T1000 (cell line): ENCODE data around the gene C3orf18.
A peak's percentile ranks its signal among the peaks of the same experiment; 100 is the strongest.

Experiments
- DNase-seq: peaks from one replicate; lab custom pipeline; 2025; ENCODE audit warnings: mixed read lengths; lab: John Stamatoyannopoulos, UW

Gene C3orf18

GRCh38 chr3:50567386-50568167, at the start of gene C3orf18:
TSS of gene C3orf18 (minus strand) at chr3:50567747. CDS start at chr3:50565699, 2,048 bp downstream.
- peak; percentile 87 for DNase-seq

DNA sequence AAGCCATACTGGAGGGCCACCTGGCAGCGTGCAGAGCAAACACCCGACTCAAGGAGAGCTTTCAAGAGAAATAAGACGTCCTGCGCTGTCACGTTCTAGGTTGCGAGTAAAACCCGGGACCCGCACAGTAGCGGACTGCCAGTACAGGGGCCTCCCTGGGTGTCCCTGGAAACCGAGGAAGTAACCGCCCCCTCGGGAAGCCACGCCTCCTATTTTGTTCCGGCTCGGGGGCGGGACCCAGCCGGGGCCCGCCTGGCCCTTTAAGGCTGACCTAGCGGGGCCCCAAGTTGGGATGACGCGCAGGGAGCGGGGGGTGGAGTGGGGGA, 49.2 kb upstream of the C3orf18 start:
- DNase-seq = peak; percentile 80

- DNase-seq = peak; percentile 80
Measured at GRCh38 chr3:50616003-50616769, 48.6 kb upstream of the C3orf18 start.

GRCh38 chr3:50615190-50615589, 47.6 kb upstream of the C3orf18 start:
- no peak for DNase-seq

DNA sequence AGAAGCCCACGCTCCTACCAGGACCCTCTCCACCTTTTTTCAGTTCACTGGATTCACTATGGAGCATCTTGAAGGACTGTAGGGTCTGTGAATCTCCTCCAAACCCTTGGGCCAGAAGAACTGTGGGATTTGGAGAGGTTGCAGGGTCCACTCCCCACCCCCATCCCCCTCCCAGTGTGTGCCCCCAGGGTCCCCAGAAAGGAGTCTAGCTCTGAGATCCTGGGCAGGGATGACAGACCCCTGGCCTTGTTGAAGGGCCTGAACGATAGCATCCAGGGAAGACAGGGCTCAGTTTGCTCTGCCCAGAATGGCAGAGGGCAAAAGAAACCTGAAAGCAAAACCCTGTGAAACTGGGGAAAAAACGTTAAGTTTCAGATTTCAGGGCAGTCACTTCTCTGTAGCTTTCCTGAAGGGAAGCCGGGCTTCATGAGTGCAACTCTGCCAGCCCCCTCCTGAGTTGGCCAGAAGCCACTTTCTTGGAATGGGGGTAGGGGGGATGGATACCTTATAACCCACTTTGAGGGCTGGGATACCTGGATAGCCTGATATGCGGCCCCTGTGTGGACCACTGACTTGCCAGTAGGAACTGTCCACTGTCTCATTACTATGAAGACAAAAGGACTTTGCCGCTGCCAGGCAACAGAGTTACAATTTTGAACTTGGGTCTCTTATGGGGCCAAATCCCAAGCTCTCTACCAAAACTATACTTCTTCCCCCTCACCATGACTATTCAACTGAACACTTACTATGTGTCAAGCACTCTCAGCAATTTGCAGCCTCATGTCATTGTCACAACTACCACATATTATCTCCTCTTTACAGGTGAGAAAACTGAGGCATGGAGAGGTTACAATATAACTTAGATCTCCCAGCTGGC, 45.7 kb upstream of the C3orf18 start:
- no peak for DNase-seq

- DNase-seq = no peak
Measured at GRCh38 chr3:50612234-50612882, 44.8 kb upstream of the C3orf18 start.

GRCh38 chr3:50611464-50612233, 44.1 kb upstream of the C3orf18 start, which contains the start of gene CISH:
TSS of gene CISH (minus strand) at chr3:50611774. CDS start at chr3:50611650, 124 bp downstream.
- peak; percentile 95 for DNase-seq

GRCh38 chr3:50610992-50611463, 43.5 kb upstream of the C3orf18 start:
- no peak for DNase-seq

GRCh38 chr3:50610181-50610971, 42.8 kb upstream of the C3orf18 start:
- no peak for DNase-seq

- no peak for DNase-seq
Measured at GRCh38 chr3:50609763-50610085, 42.2 kb upstream of the C3orf18 start.

GRCh38 chr3:50609071-50609762, 41.7 kb upstream of the C3orf18 start:
- no peak for DNase-seq

GRCh38 chr3:50608278-50608677, 40.7 kb upstream of the C3orf18 start:
- DNase-seq = no peak

DNA sequence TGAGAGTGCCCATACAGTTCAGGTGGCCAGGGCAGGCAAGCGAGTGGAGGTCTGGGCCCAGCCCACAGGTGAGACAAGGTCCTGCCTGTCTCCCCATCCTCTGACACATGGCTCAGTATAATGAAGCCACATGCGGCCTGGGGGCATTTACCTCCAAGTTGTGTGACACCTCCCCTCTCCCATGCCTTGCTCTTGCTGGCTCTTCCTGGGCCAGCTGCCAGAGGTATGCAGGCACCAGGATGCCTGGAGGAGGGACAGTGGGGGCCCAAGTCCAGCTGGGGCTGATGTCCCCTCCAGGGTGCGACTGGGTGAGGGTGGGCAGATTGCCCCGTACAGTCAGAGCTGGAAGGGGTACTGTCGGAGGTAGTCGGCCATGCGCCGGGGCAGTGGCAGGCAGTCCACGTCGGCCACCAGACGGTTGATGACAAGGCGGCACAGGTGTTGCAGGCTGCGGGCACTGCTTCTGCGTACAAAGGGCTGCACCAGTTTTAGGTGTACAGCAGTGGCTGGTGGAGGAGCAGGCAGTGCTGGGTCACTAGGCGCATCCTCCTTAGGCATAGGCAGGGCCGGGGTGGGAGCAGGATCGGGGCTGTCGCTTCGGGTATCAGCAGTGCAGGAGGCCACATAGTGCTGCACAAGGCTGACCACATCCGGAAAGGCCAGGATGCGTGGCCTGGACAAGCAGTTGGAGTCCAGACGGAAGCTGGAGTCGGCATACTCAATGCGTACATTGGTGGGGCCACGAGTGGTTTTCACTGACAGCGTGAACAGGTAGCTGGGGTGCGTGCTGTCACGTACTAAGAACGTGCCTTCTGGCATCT, 39.9 kb upstream of the C3orf18 start:
- no peak for DNase-seq

DNA sequence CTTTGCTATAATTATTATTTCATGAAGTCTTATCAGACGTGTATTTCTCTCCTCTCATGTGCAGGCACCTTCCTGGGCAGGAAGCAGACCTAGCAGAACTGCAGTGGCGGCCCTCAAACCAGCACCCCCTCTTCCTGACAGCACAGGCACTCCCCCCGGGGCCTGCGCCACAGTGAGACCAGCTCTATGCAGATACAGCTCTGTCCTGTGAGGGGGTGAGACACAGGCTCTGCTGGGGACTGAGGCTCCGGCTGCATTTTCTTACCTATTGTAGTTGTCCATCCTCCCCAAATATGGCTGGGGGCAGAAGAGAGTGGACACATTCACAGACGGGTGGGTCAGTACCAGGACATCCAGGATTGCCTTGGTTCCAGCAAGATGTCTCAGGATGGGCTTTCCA, 39.0 kb upstream of the C3orf18 start:
- no peak for DNase-seq

DNA sequence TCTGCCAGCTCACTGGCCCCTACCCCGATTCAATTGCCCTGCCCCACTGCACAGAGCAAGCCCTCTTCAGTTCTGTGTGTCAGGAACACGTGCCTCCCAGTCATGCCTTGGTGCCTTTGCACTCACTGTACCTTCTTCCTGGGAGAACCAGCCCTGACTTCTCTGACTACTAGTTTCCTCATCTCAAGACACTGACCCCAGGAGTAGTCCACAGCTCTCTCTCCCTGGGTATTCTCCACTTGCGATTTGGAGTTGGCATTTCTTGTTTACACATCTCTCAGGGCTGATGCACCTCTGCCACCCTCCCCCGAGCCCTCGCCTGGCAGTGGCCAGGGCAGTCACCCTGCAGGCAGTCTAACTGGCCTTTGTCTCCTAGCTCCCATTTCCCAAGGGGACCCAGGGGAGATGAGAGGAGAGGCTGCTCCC, 38.4 kb upstream of the C3orf18 start:
- DNase-seq = no peak

GRCh38 chr3:50604628-50605588, 37.4 kb upstream of the C3orf18 start:
- DNase-seq = no peak

- no peak for DNase-seq
Measured at GRCh38 chr3:50604110-50604621, 36.6 kb upstream of the C3orf18 start.
